CD4-positive, alpha-beta T cell treated with Interleukin-2 at 100 ng/mL for 4 hours (primary cell): ENCODE results near the gene ZGRF1.
"Not testable (repeated sequence)": the region's sequence is repeated elsewhere in the genome, so short reads cannot be mapped to it uniquely, and the experiment has no call there.

Source experiments
- DNase-seq: peaks from one replicate; pipeline ENCODE4 v3.0.0-alpha.2; 2020; ENCODE audit warnings: low spot score

The ZGRF1 gene

GRCh38 chr4:112636688-112637551 is at the start of gene ZGRF1, which contains the start of gene LARP7:
Gene ZGRF1, minus strand, starts transcription at chr4:112636909. Its CDS starts 3,733 bp downstream, at chr4:112633176.
Gene LARP7, plus strand, starts transcription at chr4:112637143. Its CDS starts 7,527 bp downstream, at chr4:112644670.
- peak; percentile 98 for DNase-seq

- no peak for DNase-seq
Observed at GRCh38 chr4:112680996-112681395, 44.3 kb upstream of the ZGRF1 start.

GRCh38 chr4:112677519-112678091 is 40.9 kb upstream of the ZGRF1 start:
- DNase-seq, result no peak

GRCh38 chr4:112674376-112674775 is 37.7 kb upstream of the ZGRF1 start:
- DNase-seq, result no peak

- DNase-seq, result no peak
Observed at GRCh38 chr4:112673686-112674085, 37.0 kb upstream of the ZGRF1 start.

- DNase-seq, result no peak
Observed at GRCh38 chr4:112673076-112673475, 36.4 kb upstream of the ZGRF1 start.

- DNase-seq, result no peak
Observed at GRCh38 chr4:112668131-112668530, 31.4 kb upstream of the ZGRF1 start.

GRCh38 chr4:112664611-112665010 is 27.9 kb upstream of the ZGRF1 start:
- no peak for DNase-seq

GRCh38 chr4:112656115-112656514 is 19.4 kb upstream of the ZGRF1 start:
- DNase-seq, result not testable (repeated sequence)

- no peak for DNase-seq
Observed at GRCh38 chr4:112655270-112655669, 18.6 kb upstream of the ZGRF1 start.

GRCh38 chr4:112652216-112652615 is 15.5 kb upstream of the ZGRF1 start:
- no peak for DNase-seq

GRCh38 chr4:112651641-112652040 is 14.9 kb upstream of the ZGRF1 start:
- DNase-seq, result no peak

- DNase-seq, result no peak
Observed at GRCh38 chr4:112650332-112650731, 13.6 kb upstream of the ZGRF1 start.

GRCh38 chr4:112649055-112649408 is 12.3 kb upstream of the ZGRF1 start:
- DNase-seq, result no peak

GRCh38 chr4:112648263-112649054 is 11.8 kb upstream of the ZGRF1 start:
- DNase-seq, result no peak

- no peak for DNase-seq
Observed at GRCh38 chr4:112647785-112648184, 11.1 kb upstream of the ZGRF1 start.

- no peak for DNase-seq
Observed at GRCh38 chr4:112646632-112647537, 10.2 kb upstream of the ZGRF1 start.

GRCh38 chr4:112645541-112646329 is 9.0 kb upstream of the ZGRF1 start:
- DNase-seq, result no peak

- not testable (repeated sequence) for DNase-seq
Observed at GRCh38 chr4:112644595-112645535, 8.2 kb upstream of the ZGRF1 start.

GRCh38 chr4:112642526-112642925 is 5.8 kb upstream of the ZGRF1 start:
- no peak for DNase-seq
